Suprapubic skin (tissue), 4 donors: ENCODE data around the gene TANC1. TPM values are rescaled to one million over a fixed set of nuclear protein-coding genes. Genes with fewer than 3 reads are reported as not detected.

Source experiments
- DNase-seq, 2 donors: peaks; one replicate each; pipeline ENCODE4 v3.0.0-alpha.2; 2019; ENCODE audit warnings: low spot score in 2 of 2
- H3K27ac ChIP-seq: fragments of 200-600 bp; sonication (generic); one replicate; pipeline ENCODE4 v1.5.1; 2019
- H3K27me3 ChIP-seq: fragments of 200-600 bp; sonication (generic); one replicate; pipeline ENCODE4 v1.5.1; 2019
- H3K36me3 ChIP-seq: fragments of 200-600 bp; sonication (generic); one replicate; pipeline ENCODE4 v1.5.1; 2019
- H3K4me1 ChIP-seq: fragments of 200-600 bp; sonication (generic); one replicate; pipeline ENCODE4 v1.5.1; 2019
- H3K4me3 ChIP-seq: fragments of 200-600 bp; sonication (generic); one replicate; pipeline ENCODE4 v1.5.1; 2019; ENCODE audit warnings: mild to moderate bottlenecking
- H3K9me3 ChIP-seq: fragments of 200-600 bp; sonication (generic); one replicate; pipeline ENCODE4 v1.5.1; 2019
- CTCF ChIP-seq, 2 donors: fragments of 200-600 bp in 1 of 2; fragments of 450-650 bp in 1 of 2; sonication (generic) in 1 of 2; IDR thresholded peaks; one replicate each; pipeline ENCODE4 v1.5.1; 2016 to 2019; ENCODE audit warnings: antibody characterized with exemption in 2 of 2, mild to moderate bottlenecking in 1 of 2, moderate library complexity in 1 of 2
- EP300 ChIP-seq: sonication (generic); formaldehyde crosslinking; IDR thresholded peaks from one replicate; pipeline ENCODE4 v1.6.1; 2017; ENCODE audit warnings: antibody characterized with exemption
- POLR2A ChIP-seq, 2 donors: fragments of 450-650 bp; IDR thresholded peaks; one replicate each; pipeline ENCODE4 v1.6.1; 2017; ENCODE audit warnings: antibody characterized with exemption in 2 of 2, mild to moderate bottlenecking in 2 of 2, moderate library complexity in 2 of 2
- POLR2AphosphoS5 ChIP-seq, 3 donors: sonication (generic); formaldehyde crosslinking; IDR thresholded peaks; one replicate each; pipeline ENCODE4 v1.6.1; 2017; ENCODE audit warnings: antibody characterized with exemption in 3 of 3
- WGBS: methylation state at CpG from one replicate; pipeline ENCODE4 v1.1.5; 2018; 5-methylcytosine and 5-hydroxymethylcytosine counted together
- total RNA-seq, 4 donors: library from RNA; depleted of rRNA; stranded (reverse); fragments of >200 nt; gene quantifications; one replicate each; pipeline ENCODE4 v1.1.0, GENCODE V29; 2016

TANC1 gene
- total RNA-seq, 4 donors from 2014 or later, result 57.6 to 260 (median 88.3) TPM

- Histone ChIP-seq H3K4me1 (peaks cover 22% of the 10 kb centered on the region), H3K4me3 (no peak overlapping the region), H3K27ac (no peak overlapping the region), H3K36me3 (no peaks in the 10 kb centered on the region), H3K9me3 (no peaks in the 10 kb centered on the region), H3K27me3 (no peaks in the 10 kb centered on the region)
- TF ChIP-seq POLR2A (IDR thresholded peaks at IDR 0.05), result no peak
- no peak for TF ChIP-seq CTCF (IDR thresholded peaks at IDR 0.05)
- no peak for TF ChIP-seq EP300
- TF ChIP-seq POLR2AphosphoS5 (IDR thresholded peaks at IDR 0.05), result no peak
- no peak for DNase-seq
- WGBS, result 93% methylated on average over 5 of the region's 5 CpGs
Observed at GRCh38 chr2:158989165-158989564, 20.7 kb downstream of the TANC1 start.

- DNase-seq, result no peak
- H3K9me3 ChIP-seq, result no peaks in the 10 kb centered on the region
- no peak overlapping the region for H3K4me3 ChIP-seq
- no peaks in the 10 kb centered on the region for H3K27me3 ChIP-seq
- no peak overlapping the region for H3K27ac ChIP-seq
- H3K36me3 ChIP-seq, result no peaks in the 10 kb centered on the region
- TF ChIP-seq POLR2AphosphoS5 (IDR thresholded peaks at IDR 0.05) (no peak), CTCF (IDR thresholded peaks at IDR 0.05) (no peak), EP300 (no peak), POLR2A (IDR thresholded peaks at IDR 0.05) (no peak)
- 85% methylated on average over 6 of the region's 6 CpGs for WGBS
- H3K4me1 ChIP-seq, result peaks cover 12% of the 10 kb centered on the region
Observed at GRCh38 chr2:158990397-158991214, 22.2 kb downstream of the TANC1 start.

- WGBS, result 89% methylated on average over 5 of the region's 5 CpGs
- Histone ChIP-seq H3K4me1 (peaks cover 20% of the 10 kb centered on the region), H3K27me3 (no peaks in the 10 kb centered on the region), H3K36me3 (no peaks in the 10 kb centered on the region), H3K9me3 (no peaks in the 10 kb centered on the region), H3K4me3 (no peak overlapping the region), H3K27ac (no peak overlapping the region)
- DNase-seq, result no peak
- TF ChIP-seq POLR2A (IDR thresholded peaks at IDR 0.05), result no peak
- no peak for TF ChIP-seq POLR2AphosphoS5 (IDR thresholded peaks at IDR 0.05)
- no peak for TF ChIP-seq CTCF (IDR thresholded peaks at IDR 0.05)
- TF ChIP-seq EP300, result no peak
Observed at GRCh38 chr2:158993030-158993429, 24.6 kb downstream of the TANC1 start.

GRCh38 chr2:158993721-158994587, 25.5 kb downstream of the TANC1 start:
- Histone ChIP-seq H3K4me1 (peaks cover 29% of the 10 kb centered on the region), H3K9me3 (no peaks in the 10 kb centered on the region), H3K27me3 (no peaks in the 10 kb centered on the region), H3K4me3 (no peak overlapping the region), H3K27ac (no peak overlapping the region), H3K36me3 (no peaks in the 10 kb centered on the region)
- TF ChIP-seq EP300 (no peak), CTCF (IDR thresholded peaks at IDR 0.05) (no peak), POLR2A (IDR thresholded peaks at IDR 0.05) (no peak), POLR2AphosphoS5 (IDR thresholded peaks at IDR 0.05) (no peak)
- DNase-seq, result no peak
- WGBS, result 80% methylated on average over 4 of the region's 4 CpGs
